D721Med (cell line): ENCODE measurements around the gene EPS8L2.

Experiments used
- DNase-seq: peaks from one replicate; pipeline ENCODE4 v3.0.0; 2011; ENCODE audit warnings: low spot score; ENCODE audit not compliant: insufficient read length
- FAIRE-seq: peaks from 2 replicates; lab custom pipeline; 2011; peaks lifted over from hg19 to GRCh38; lab: Jason Lieb, UNC
- TF ChIP-seq, protein P1 (sequence below): IDR thresholded peaks from 2 replicates; pipeline ENCODE4 v1.5.1; 2012; ENCODE audit warnings: mild to moderate bottlenecking, control low read depth; ENCODE audit not compliant: insufficient read depth; ENCODE audit errors: missing control alignments

Gene EPS8L2

DNA sequence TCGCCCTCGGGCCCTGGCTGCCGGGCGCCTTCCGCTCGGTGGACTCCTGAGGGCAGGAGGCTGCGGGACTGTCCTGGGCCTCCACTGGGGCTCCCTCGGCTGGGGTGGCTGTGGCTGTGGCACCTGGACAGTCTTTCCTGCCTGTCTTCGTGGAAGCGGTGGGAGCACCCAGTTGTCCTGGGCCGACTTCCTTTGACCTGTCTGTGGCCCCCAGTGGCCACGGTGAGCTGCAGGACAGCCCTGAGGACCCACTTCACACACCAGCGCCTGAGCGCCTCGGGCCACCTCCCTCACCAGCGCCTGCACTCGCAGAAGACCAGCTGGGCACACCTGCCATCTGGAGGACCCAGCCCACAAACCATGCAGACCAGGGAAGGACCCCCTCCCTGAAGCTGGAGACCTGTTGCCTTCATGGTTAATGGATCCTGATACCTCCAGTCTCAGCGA, 1.8 kb upstream of the EPS8L2 start:
- TF ChIP-seq, protein P1, sequence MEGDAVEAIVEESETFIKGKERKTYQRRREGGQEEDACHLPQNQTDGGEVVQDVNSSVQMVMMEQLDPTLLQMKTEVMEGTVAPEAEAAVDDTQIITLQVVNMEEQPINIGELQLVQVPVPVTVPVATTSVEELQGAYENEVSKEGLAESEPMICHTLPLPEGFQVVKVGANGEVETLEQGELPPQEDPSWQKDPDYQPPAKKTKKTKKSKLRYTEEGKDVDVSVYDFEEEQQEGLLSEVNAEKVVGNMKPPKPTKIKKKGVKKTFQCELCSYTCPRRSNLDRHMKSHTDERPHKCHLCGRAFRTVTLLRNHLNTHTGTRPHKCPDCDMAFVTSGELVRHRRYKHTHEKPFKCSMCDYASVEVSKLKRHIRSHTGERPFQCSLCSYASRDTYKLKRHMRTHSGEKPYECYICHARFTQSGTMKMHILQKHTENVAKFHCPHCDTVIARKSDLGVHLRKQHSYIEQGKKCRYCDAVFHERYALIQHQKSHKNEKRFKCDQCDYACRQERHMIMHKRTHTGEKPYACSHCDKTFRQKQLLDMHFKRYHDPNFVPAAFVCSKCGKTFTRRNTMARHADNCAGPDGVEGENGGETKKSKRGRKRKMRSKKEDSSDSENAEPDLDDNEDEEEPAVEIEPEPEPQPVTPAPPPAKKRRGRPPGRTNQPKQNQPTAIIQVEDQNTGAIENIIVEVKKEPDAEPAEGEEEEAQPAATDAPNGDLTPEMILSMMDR = no peak
- FAIRE-seq (no peak), DNase-seq (no peak)

DNA sequence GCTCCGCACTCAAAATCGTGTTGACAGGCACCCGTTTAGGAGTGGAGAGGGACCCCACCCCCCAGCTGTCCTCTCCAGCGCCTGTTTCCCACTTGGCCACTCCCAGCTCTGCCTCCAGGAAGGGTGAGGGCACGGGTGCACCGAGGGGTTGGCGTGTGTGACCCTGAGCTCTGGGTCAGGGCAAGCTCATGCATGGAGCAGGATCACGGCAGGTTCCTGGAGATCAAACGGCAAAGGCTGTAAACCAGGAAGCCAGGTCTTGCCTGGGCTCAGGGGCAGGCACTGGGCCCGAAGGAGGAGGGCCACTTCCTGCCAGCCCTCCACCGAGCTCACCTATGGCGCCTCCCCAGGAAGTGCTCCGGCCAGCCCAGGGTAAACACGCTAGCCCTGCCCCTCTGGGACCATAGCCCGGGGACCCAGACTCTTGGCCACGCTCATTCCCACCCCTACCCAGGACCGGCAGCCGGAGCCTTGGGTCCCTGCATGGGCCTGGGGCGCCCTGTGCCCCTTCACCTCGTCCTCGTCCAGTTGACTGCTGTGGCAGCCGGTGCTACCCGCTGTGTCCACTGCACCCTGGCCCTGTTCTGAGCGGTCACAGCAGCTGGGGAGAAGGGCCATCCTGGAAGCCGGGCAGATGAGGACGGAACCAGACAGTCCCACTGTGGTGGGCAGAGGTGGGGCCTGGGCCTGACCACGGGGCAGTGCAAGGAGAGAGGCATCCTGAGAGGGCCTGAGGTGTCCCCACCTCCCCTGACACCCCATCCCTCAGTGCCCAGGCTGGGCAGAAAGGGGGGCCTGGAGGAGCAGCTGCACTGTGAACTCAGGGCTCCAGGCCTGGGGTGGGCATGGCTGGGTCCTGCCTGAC, 1.0 kb upstream of the EPS8L2 start:
- DNase-seq = no peak
- FAIRE-seq = no peak
- TF ChIP-seq, protein P1 = no peak

DNA sequence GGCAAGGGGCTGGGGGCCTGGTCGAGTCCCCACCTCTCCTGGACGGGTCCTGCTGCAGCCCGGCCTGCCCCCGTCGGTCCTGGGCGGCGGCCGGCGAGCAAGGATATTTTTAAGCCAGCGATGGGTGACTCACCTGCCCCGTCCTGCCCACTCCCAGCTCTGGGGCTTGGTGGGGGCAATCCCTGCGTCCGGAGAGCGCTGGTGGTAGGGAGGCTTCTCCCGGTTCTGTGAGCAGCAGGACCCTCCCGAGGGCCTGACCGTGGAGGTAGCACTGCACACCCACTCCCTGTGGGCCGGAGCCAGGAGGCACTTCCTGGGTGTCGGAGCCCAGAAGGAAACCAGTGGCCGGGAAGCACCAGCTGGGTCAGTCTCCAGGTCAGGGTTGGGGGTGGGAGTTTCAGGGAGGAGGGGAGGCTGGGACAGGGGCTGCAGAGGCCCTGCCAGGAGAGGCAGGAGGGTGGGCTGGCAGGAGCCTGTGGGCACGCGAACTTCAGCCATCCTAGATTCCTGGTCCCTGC, 467 bp downstream of the EPS8L2 start:
- TF ChIP-seq, protein P1 = no peak
- FAIRE-seq (no peak), DNase-seq (no peak)

DNA sequence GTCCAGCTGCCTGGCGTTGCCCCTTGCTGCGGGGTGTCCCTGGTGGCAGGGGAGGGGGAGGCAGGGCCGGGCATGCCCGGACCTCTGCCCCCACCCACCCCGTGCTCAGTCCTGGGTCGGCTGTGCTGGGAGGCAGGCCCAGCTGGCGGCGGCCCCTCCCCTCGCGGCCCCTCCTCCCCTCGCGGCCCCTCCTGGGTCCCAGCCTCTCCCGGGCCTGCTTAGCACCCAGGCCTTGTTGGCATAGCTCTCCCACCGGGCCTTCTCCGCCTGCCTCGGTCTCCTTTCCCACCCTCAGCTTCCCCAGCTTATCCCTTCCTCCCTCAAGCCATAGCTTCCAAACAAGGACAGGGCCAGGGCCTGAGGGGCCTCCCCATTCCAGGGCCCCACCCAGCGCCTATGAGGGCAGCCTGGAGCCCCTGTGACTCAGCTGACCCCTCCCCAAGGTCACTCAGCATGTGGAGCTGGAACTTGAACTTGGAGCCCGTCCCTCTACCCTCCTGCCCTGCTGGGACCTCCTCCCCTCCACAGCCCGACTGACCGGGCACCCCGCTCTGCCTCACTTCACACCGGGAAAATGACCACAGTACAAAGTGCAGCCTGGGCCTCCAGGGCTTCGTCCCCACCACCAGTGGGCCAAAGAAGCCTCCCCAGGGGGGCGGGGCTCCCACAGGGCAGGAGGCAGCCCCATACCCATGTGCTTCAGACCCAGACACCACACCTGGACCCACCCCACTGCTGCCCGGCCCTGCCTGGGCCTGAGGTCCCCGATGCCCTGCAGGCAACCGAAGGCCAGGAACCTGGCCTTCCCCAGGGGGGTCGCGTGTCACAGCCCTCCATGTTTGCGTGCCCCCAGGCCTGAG, 1.2 kb downstream of the EPS8L2 start:
- DNase-seq = no peak
- TF ChIP-seq, protein P1 = no peak
- FAIRE-seq = no peak

DNA sequence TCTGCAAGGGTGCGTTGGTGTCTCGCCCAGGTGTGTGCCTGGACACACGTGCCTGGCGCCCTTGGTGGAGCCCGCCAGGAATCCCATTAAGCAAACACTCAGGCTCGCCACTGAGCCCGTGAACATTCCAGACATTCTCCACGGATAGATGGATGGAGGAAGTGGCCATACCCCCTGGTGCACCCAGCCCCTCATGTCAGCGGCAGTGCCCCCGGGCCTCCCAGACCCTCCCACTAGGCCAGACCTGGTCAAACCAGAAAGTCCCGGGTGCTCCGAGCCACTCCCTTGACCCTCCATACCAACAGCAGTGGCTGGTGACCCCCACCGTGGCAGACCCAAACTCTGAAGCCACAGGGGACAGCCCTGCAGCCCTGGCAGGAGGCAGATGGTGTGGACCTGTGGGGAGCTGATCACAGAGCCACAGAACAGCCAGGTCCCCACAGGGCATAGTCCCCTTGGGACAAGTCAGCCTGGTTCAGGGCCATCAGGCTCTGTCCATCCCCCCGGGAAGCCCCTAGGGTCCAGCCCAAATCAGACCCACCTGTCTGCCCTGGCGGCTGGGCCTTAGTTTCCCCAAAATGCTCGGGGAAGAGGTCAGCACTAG, 1.9 kb downstream of the EPS8L2 start:
- FAIRE-seq = no peak
- no peak for DNase-seq
- TF ChIP-seq, protein P1 = no peak

DNA sequence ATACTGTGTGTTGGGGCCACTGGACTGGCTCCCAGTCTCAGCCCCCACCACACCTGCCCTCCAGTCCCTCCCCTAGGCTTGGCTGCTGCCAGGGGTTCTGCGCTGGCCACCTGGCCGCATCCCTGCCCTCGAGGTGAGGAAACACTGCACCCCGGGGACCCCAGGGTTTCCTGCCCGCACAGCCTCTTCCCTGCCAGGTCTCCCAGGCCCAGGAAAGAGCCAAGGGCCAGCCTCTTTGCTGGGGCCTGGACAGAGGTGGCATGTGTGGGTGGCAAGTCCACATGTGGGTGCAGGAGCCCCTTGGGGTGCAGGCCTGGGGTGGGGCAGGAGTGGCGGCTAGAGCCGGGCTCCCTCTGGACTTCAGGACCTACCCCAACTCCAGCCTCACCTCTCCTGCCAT, 2.5 kb downstream of the EPS8L2 start:
- DNase-seq = no peak
- no peak for FAIRE-seq
- TF ChIP-seq, protein P1 = no peak
